SK-N-MC (cell line): ENCODE measurements around the gene ZNF521.

Experiments used
- DNase-seq: peaks from one replicate; pipeline ENCODE4 v3.0.0-alpha.2; 2011; ENCODE audit warnings: low read depth, low spot score
- H3K27ac ChIP-seq: fragments of 200-600 bp; sonication (generic); 2 replicates; pipeline ENCODE4 v1.5.1; 2016; ENCODE audit warnings: mixed run types
- H3K36me3 ChIP-seq: fragments of 200-600 bp; sonication (generic); 2 replicates; pipeline ENCODE4 v1.6.1; 2017; ENCODE audit warnings: antibody characterized with exemption, low read length, mixed read lengths; ENCODE audit not compliant: insufficient read depth
- H3K4me3 ChIP-seq: fragments of 200-600 bp; sonication (generic); 2 replicates; pipeline ENCODE4 v1.5.1; 2016
- H3K9ac ChIP-seq: fragments of 200-600 bp; sonication (generic); 2 replicates; pipeline ENCODE4 v1.8.0; 2017; ENCODE audit warnings: mixed run types, mixed read lengths; ENCODE audit not compliant: insufficient read length
- H3K9me3 ChIP-seq: fragments of 200-600 bp; sonication (generic); 2 replicates; pipeline ENCODE4 v1.6.1; 2017; ENCODE audit warnings: low read depth, mild to moderate bottlenecking, antibody characterized with exemption, low read length, moderate library complexity, mixed read lengths
- EZH2 ChIP-seq: fragments of 200-600 bp; sonication (generic); IDR thresholded peaks from one replicate; pipeline ENCODE4 v1.6.1; 2017; ENCODE audit warnings: antibody characterized with exemption
- FOXP2 ChIP-seq: optimal IDR thresholded peaks from 2 replicates; pipeline ENCODE3; 2011; ENCODE audit warnings: mild to moderate bottlenecking, moderate library complexity; ENCODE audit not compliant: insufficient read depth; ENCODE audit errors: extremely low read length, control extremely low read depth
- POLR2AphosphoS5 ChIP-seq: IDR thresholded peaks from 2 replicates; pipeline ENCODE4 v1.6.1; 2012; ENCODE audit warnings: mild to moderate bottlenecking, low read depth, low read length, borderline replicate concordance

ZNF521 gene

GRCh38 chr18:25243257-25243656, 108.7 kb downstream of the ZNF521 start:
- Histone ChIP-seq H3K27ac (no peak overlapping the region), H3K4me3 (no peak overlapping the region), H3K9me3 (no peaks in the 10 kb centered on the region), H3K9ac (no peak overlapping the region), H3K36me3 (no peaks in the 10 kb centered on the region)
- TF ChIP-seq FOXP2 (no peak), POLR2AphosphoS5 (no peak), EZH2 (no peak)
- no peak for DNase-seq

- H3K36me3 ChIP-seq, result no peaks in the 10 kb centered on the region
- TF ChIP-seq FOXP2, result no peak
- no peak for TF ChIP-seq POLR2AphosphoS5
- H3K27ac ChIP-seq, result no peak overlapping the region
- DNase-seq, result no peak
- no peak overlapping the region for H3K9ac ChIP-seq
- H3K9me3 ChIP-seq, result no peaks in the 10 kb centered on the region
- no peak overlapping the region for H3K4me3 ChIP-seq
These were observed 111.6 kb downstream of the ZNF521 start for GRCh38 chr18:25240420-25240770.

GRCh38 chr18:25239581-25240419, 112.2 kb downstream of the ZNF521 start:
- H3K27ac ChIP-seq, result no peak overlapping the region
- H3K36me3 ChIP-seq, result no peaks in the 10 kb centered on the region
- TF ChIP-seq EZH2 (no peak), FOXP2 (no peak), POLR2AphosphoS5 (no peak)
- H3K9ac ChIP-seq, result no peak overlapping the region
- no peak for DNase-seq
- no peak overlapping the region for H3K4me3 ChIP-seq
- H3K9me3 ChIP-seq, result no peaks in the 10 kb centered on the region

GRCh38 chr18:25239151-25239550, 112.8 kb downstream of the ZNF521 start:
- TF ChIP-seq FOXP2, result no peak
- TF ChIP-seq POLR2AphosphoS5, result no peak
- TF ChIP-seq EZH2, result no peak
- no peaks in the 10 kb centered on the region for H3K9me3 ChIP-seq

GRCh38 chr18:25237571-25238267, 114.2 kb downstream of the ZNF521 start:
- H3K9me3 ChIP-seq, result no peaks in the 10 kb centered on the region
- no peak overlapping the region for H3K27ac ChIP-seq
- TF ChIP-seq POLR2AphosphoS5 (no peak), EZH2 (no peak), FOXP2 (no peak)
- no peaks in the 10 kb centered on the region for H3K36me3 ChIP-seq
- no peak overlapping the region for H3K9ac ChIP-seq
- H3K4me3 ChIP-seq, result no peak overlapping the region
- DNase-seq, result no peak

More at GRCh38 chr18:25239151-25239550, 112.8 kb downstream of the ZNF521 start:
- no peaks in the 10 kb centered on the region for H3K36me3 ChIP-seq
- H3K9ac ChIP-seq, result no peak overlapping the region
- H3K4me3 ChIP-seq, result no peak overlapping the region
- no peak overlapping the region for H3K27ac ChIP-seq
- DNase-seq, result no peak

GRCh38 chr18:25236736-25237135, 115.2 kb downstream of the ZNF521 start:
- Histone ChIP-seq H3K4me3 (no peak overlapping the region), H3K27ac (no peak overlapping the region), H3K9me3 (no peaks in the 10 kb centered on the region), H3K9ac (no peak overlapping the region), H3K36me3 (no peaks in the 10 kb centered on the region)
- DNase-seq, result no peak
- no peak for TF ChIP-seq POLR2AphosphoS5
- TF ChIP-seq FOXP2, result no peak
- TF ChIP-seq EZH2, result no peak

- no peak overlapping the region for H3K4me3 ChIP-seq
- no peaks in the 10 kb centered on the region for H3K36me3 ChIP-seq
- TF ChIP-seq FOXP2 (no peak), POLR2AphosphoS5 (no peak), EZH2 (no peak)
- DNase-seq, result no peak
- H3K9me3 ChIP-seq, result no peaks in the 10 kb centered on the region
- H3K9ac ChIP-seq, result no peak overlapping the region
- no peak overlapping the region for H3K27ac ChIP-seq
These were observed 116.4 kb downstream of the ZNF521 start for GRCh38 chr18:25235401-25236042.

- DNase-seq, result no peak
- Histone ChIP-seq H3K9ac (no peak overlapping the region), H3K4me3 (no peak overlapping the region), H3K27ac (no peak overlapping the region), H3K9me3 (no peaks in the 10 kb centered on the region), H3K36me3 (no peaks in the 10 kb centered on the region)
- no peak for TF ChIP-seq FOXP2
- no peak for TF ChIP-seq EZH2
- TF ChIP-seq POLR2AphosphoS5, result no peak
These were observed 117.1 kb downstream of the ZNF521 start for GRCh38 chr18:25234740-25235345.
